CD4-positive, alpha-beta T cell treated with Interleukin-12 subunit alpha and Interleukin-12 subunit beta, for 1 hour (primary cell): Measurements from ENCODE around the gene PRKCA.
"Not testable (repeated sequence)": the region's sequence is repeated elsewhere in the genome, so short reads cannot be mapped to it uniquely, and the experiment has no call there.

ENCODE experiments used
- DNase-seq: peaks from one replicate; pipeline ENCODE4 v3.0.0-alpha.2; 2020

Gene PRKCA

DNA sequence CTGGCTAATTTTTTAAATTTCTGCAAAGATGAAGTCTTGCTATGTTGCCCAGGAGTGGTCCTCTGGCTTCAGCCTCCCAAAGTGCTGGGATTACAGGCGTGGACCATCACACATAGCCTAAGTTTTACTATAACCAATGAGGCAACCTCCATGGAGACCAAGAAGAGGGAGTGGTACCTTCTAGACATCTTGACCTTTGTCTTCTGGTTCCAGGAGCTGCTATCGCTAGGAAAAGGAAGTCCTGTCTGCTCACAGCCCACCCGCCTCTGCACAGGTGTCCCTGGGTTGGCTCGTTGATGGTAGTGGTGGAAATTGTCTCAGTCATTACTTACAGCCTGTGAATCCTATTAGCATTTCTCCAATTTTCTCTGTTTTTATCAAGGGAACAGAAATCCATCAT is 169.7 kb downstream of the PRKCA start:
- DNase-seq, result no peak

DNA sequence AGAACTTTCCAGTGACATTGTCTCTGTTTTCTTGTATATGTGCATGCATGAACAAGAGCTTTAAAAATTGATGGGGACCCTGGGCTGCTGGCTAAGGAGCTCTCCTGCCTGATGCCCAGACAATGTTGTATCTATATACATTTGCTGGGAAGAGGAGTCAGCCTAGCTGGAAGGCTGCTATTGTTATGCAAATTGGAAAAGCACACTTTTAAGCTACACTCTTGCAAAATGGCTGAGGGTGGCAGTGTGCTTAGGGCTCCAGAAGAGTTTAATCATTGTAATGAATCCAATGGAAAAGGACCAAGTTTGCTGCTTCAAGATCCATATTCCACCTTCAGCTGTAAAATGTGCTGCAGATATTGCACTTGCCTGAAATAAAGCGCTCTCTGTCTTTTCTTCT is 171.8 kb downstream of the PRKCA start:
- DNase-seq, result no peak

DNA sequence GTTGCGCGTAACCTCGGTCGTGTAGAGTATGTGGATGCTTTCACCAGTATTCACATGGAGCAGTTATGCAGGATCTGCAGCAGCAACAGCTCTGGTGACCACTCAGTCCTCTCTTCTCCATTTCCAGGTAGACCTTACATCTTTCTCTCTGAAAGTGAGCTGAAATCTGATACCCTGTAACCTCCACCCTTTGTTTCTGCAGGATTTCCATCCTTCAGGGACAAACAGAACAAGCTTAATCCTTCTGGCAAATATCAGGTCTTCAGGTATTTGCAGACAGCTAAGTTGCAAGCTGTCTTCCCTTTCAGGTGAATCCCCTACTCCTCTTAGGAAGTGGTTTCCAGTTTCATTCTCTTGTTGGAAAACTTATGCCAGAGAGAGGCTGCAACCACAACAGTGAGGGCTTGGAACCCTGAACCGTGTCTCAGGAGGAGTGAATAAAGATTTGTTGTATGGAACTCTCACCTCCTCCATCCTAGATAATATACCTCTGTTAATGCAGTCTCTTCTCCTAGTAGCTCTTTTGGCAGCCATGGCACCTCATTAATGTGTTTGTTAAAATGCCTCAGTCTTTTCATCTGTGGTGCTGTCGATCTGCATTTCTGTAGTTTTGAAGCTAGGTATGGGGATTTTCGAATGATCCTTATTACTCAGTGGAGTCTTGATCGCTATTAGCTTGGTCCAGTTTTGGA is 172.5 kb downstream of the PRKCA start:
- DNase-seq, result no peak

DNA sequence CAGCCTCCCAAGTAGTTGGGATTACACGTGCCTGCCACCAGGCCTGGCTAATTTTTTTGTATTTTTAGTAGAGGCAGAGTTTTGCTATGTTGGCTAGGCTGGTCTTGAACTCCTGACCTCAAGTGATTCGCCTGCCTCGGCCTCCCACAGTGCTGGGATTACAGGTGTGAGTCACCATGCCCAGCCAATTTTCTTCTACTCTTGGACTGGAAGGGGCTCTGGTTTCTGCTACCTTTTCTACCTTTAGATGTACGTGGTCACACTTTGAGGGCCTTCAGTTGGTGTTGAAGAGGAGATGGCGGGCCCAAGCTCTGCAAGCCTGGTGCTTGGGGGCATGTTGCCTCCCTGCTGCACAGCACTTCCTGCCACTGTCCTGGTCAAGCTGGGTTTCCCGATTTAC is 173.6 kb downstream of the PRKCA start:
- no peak for DNase-seq

DNA sequence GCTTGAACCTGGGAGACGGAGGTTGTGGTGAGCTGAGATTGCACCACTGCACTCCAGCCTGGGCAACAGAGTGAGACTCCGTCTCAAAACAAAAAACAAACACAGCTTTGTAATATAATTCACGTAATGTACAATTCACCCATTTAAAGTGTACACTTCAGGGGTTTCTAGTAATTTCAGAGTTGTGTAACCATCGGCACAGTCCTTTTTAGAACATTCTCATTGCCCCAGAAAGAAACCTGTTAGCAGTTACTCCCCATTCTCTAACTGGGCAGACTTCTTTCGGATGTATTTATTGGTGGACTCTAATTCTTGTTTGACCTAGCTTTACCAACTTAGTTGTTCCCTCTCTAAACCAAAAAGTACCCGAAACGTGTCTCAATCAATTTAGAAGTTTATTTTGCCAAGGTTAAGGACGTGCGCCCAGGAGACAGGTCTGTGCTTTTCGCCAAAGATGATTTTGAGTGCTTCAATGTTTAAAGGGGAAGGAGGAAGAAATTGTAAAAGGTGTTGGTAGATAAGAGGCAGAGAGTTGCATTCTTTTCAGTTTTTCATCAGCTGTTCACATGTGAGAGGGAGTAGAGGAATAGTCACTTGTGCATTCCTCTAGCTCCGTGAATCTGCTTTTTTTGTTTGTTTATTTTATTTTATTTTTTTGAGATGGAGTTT is 175.3 kb downstream of the PRKCA start:
- DNase-seq, result no peak

DNA sequence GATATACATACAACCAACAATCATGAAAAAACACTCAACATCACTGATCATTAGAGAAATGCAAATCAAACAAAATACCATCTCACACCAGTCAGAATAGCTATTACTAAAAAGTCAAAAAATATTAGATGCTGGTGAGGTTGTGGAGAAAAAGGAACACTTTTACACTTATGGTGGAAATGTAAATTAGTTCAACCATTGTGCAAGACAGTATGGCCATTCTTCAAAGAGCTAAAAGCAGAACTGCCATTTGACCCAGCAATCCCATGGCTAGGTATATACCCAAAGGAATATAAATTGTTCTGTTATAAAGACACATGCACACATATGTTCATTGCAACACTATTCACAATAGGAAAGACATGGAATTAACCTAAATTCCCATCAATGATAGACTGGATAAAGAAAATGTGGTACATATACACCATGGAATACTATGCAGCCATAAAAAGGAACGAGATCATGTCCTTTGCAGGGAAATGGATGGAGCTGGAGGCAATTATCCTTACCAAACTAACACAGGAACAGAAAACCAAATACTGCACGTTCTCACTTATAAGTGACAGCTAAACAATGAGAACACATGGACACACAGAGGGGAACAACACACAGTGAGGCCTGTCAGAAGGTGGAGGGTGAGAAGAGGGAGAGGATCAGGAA is 176.9 kb downstream of the PRKCA start:
- not testable (repeated sequence) for DNase-seq

DNA sequence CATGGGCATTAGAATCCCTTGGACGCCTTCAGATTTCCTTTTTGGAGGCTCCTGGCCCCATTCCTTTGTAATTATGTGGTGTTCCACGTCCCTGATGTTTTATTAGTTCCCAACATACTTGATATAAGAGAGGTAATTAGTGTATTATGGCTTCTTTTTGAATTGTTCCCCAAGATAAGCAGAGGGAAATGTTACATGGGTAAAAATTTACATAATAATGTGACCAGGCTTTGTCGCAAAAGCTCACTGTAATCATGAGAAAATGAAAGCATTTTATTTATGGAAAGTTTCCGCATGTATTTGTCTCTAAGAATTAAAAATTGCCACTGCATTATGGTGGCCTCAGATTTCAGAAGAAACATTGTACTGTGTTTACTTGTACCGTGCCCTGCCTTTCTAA is 177.8 kb downstream of the PRKCA start:
- DNase-seq, result no peak

DNA sequence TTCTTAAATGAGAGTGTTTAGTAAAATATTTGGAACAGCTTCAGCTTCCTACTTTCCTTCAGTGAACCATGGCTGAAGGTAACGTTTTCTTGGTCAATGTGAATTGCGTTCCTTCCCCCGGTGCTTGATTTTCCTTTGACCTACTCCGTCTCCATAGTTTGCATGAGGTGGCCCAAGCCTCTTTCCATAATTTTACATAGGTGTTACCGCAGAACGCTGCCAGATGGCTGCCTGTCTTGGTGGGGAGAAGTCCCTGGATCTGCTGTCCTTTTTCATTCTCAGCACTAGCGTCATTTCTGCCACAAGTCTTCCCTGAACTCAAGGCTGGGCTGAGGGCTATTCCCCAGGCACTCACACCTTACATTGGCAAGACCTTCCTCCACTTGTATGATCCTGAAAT is 178.4 kb downstream of the PRKCA start:
- DNase-seq, result no peak

DNA sequence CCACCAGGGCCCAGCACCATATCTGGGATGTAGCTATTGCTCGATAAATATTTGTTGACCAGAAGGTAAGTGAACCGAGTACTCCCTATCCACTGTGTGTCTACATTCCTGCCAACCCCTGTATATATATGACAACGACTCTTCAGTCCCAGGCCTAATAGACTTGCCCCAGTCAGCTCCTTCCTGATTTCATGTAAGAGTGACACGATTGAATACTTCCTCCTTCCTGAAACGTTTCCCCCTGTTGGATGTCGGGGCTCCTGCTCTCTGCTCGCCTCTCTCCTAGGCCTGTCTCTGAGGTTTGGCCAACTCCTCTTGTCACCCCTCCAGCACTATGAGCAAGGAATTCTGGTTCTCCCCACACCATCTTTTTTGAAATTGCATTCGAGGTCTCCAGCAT is 178.9 kb downstream of the PRKCA start:
- no peak for DNase-seq

DNA sequence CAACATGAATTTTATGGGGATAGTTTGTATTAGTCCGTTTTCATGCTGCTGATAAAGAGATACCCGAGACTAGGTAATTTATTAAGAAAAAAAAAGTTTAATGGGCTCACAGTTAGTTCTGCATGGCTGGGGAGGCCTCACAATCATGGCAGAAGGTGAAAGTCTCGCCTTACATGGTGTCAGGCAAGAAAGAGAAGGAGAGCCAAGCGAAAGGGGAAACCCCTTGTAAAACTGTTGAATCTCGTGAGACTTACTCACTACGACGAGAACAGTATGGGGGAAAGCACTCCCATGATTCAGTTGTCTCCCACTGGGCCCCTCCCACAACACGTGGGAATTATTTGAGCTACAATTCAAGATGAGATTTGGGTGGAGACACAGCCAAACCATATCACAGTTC is 181.5 kb downstream of the PRKCA start:
- no peak for DNase-seq

DNA sequence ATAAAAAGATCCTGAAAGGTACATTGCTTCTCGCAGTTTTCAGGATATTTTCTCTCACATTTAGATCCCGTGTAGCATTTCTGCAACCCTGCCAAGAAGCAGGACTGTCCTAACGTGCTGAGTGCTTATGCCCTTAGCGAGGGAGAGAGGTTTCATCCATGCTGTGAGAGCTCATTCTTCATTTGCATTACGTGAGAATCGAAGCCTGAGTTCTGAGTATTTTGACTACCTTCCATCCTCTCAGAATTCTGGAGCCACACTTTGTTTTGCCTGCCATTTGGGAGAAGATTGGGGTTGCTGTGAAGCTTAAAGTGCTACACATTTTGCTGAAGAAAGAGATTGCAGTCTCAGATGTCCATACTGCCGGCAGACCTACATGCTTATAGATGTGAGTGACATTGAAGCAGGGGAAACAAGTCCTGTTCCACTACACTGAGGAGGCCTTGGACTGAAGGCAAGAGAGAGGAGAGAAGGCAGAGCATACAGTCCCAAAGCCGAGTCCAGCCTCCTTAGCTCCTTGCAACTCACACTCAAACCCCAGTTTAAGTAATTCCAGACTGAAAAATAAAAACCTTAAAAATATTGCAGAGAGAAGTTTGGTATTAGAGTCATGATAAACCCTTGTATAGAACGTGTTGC is 183.0 kb downstream of the PRKCA start:
- DNase-seq, result no peak

DNA sequence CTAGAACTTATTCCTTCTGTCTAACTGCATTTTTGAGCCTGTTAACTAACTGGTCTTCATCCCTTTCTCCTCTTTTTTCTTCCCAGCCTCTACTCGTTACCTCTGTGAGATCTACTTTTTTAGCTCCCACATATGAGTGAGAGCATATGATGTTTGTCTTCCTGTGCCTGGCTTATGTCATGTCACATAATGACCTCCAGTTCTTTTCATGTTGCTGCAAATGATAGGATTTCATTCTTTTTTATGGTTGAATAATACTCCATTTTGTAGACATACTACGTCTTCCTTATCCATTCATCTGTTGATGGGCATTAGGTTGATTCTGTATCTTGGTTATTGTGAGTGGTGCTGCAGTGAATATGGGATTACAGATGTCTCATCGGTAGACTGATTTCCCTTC is 184.7 kb downstream of the PRKCA start:
- DNase-seq, result no peak

DNA sequence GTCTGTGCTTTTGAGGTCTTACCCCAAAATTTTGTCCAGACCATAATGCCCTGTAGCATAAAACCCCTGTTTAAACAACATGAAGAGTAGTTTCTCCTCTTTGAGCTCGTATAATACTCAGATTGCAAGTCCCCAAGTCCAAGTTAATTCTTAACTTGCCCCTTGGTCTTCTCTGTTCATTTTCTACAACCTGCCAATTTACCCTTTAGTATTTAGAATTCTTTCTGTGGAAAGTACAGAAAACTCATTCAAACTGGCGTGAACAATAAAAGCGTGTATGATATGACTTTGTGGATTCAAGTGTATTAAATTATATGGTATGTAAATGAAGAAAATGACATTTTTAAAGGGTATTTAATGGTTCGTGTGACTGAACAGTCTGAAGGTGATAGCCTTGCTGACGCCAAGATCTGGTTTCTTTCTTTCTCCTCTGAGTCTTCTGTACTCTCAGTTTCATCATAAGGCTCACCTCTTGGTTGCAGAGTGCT is 185.6 kb downstream of the PRKCA start:
- DNase-seq, result no peak

DNA sequence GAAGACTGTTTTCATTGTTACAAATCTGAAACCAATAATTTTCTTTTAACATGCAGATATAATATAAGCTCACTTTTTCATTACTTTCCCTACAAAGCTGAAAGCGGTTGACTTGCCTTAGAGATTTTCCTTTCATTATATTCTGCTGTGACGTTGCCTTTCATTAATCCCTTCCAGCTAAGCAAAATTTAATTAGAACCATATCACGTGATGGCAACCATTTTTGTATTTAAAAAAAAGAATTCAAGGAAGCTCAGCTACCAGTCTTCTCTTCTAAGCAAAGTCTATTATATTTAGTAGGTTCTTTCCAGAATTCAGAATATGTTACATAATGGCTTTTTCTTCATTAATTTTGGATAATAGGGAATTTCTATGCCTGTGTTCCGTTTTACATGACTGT is 186.5 kb downstream of the PRKCA start:
- DNase-seq, result no peak

DNA sequence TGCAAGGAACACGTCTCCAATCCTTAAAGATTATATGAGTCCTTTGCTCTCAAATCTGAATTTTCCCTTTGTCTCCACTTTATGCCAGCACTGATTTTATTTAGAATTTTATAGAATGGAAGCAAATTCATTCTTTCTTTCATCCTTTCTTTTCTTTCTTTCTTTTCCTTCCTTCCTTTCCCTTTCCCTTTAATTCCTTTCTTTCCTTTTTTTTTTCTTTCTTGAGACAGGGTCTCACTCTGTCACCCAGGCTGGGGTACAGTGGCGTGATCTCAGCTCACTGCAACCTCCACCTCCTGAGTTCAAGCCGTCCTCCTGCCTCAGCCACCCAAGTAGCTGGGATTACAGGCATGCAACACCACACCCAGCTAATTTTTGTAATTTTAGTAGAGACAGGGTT is 187.2 kb downstream of the PRKCA start:
- not testable (repeated sequence) for DNase-seq

DNA sequence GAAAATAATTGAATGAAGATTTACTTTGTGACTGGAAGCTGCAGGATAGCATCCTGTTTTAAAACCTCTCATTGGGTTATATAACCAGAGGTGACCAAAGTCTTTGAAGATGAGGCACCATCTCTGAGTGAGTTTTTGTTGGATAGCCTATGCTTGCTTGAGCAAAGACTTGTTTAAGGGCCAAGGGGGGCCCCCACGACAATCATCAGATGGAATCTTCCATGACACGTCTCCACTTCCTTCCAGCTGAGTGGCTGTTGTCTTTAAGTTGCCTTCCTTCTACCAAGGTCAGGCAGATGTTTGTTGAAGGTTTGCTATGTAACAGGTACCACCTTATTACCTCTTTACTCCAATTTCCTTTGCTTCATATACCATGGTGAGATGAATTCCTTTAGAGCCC is 188.8 kb downstream of the PRKCA start:
- no peak for DNase-seq

DNA sequence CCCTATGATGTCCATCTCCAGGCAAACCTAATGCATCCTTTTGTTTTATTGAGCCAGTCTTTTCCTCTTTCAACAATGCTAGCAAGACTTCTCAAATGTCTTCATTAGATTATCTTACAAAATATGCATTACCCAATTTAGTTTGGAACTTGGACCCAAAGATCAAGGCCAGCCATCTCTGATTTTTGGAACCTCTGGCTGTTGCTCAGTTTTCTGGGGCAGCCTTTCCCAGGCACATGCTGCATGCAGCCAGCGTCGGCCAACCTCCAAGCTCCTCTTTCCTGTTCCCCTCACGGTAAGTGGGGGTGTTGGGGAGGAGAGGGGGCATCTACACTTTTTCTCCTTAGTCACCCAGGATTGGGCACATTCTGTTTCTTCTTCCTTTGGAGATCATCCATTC is 189.3 kb downstream of the PRKCA start:
- no peak for DNase-seq

DNA sequence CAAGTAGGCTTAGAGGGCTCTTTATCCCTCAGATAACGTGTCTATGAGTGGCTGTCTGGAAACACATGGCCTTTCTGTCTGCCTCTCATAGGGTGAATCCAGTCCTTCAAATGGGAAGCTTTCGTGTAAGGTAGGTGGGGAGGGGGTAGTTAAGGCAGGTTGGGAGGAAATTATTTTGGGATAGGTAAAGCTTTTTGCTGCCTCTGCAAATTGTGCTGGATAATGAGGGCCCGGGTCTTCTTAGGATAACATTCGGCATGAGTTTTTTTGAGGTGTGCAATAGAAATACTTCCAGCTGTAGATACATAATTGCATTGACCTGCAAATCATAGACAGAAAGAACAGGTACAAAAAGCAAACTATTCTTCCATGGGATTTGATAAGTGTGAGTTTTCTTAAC is 189.7 kb downstream of the PRKCA start:
- no peak for DNase-seq

DNA sequence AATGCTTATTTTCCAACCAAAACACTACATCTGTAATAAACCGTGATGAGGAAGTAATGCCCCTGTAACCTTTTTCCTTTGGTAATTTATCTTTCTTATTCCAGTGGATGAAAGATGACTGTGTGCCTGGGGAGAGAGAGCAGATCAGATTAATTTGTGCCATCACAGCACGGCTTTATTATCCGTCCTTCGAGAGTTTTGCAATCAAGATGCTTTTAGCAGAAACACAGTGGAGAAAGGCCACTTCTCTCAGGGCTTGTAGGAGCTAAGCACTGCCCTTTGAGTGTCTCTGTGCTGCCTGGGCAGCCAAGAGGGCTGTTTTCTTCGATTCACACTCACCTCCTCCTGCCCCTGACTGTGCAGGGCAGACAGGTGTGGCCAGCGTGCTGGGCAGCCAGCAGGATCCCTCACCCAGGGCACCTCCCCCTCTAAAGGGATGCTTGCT is 190.2 kb downstream of the PRKCA start:
- DNase-seq, result no peak

DNA sequence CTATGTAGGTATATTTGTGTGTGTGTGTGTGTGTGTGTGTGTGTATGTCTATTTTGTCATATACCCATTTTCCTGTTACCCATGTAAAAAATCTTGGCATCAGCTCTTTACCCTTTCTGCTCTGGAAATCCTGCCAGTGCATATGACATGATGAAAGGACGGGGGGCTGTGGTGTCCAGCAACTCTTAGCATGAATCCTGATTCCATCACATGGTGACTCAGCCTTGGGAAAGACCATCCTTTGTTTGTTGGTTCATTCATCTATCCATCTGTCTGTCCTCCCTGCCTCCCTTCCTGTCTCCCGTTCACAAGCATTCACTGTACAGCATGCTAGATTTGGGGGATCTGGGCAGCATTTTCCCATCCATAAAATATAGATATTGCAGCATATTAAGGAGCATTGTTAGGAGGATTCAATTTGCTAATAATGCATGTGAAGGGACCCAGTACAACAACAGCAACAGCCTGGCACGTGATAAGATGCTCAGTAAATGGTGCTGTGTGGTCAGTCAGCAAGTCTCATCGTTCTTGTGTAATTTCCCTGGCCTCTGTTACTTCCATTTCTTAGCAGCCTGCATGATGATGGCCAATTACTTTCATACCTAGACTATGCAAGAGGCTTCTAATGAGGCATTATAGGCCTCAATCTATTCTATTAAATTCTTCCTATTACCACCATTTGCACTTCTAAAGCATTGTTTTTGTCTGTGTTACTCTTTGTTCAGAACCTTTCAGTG is 191.0 kb downstream of the PRKCA start:
- DNase-seq, result no peak

DNA sequence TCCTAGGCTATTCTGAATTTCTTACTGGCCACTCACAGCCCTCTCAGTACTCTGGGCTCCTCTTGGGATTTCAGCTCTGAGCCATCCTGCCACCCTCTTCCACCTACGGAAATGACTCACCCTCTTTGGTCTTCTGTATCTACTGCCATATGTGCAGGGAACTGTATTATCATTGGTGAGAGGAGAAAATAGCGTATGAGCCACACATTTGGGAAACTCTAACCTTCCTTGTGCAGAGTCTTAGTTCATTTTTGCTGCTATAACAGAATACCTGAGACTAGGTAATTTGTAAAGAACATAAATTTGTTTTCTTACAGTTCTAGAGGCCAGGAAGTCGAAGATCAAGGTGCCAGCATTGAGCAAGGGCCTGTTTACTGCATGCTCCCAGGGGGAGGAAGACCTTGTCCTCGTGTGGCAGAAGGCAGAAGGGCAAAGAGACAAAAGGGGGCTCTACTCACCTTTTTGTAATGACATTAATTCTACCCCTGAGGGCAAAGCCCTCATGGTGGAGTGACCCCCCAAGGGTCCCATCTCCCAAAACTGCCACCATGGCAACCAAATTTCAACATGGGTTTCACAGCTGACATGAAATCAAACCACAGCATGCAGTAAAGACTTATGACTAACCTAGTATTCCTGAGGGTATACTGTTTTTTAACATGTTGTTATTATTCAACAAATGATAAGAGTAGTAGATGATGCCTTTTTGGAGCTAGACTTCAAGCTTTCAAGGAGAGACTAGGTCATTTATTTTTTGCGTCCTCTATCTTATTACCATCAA is 191.8 kb downstream of the PRKCA start:
- DNase-seq, result no peak

DNA sequence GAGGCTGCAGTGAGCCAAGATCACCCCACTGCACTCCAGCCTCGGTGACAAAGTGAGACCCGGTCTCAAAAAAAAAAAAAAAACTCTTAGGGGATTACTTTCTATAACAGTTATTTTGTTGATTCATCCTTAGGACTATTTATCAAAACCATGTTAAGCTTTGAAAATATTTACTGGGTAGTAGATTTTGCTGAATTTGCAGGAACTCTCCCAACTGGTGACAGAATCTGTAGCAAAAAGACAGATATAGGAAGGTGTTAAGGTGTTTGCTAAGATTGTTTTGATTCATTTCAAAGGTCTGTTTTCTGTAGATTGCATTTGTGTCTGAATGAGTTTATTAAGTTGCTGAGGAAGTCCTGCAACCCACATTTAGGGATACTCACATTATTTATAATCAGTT is 192.6 kb downstream of the PRKCA start:
- DNase-seq, result no peak
